Measurements from ENCODE around the gene GDPD2. TPM values are rescaled to one million over a fixed set of nuclear protein-coding genes. Genes with fewer than 3 reads are reported as not detected.
A peak's percentile ranks its signal among the peaks of the same experiment; 100 is the strongest.

Gene GDPD2
- total RNA-seq, 1 donor from 2014 or later = not detected

GRCh38 chrX:70468709-70469108, 45.6 kb downstream of the GDPD2 start:
- Mint-ChIP-seq H3K36me3 (ENCODE audit: unreplicated experiment) (no peaks in the 10 kb centered on the region), H3K4me3 (ENCODE audit: unreplicated experiment) (no peak overlapping the region), H3K27me3 (ENCODE audit: unreplicated experiment) (no peaks in the 10 kb centered on the region), H3K27ac (ENCODE audit: unreplicated experiment) (no peak overlapping the region), H3K4me1 (ENCODE audit: low read depth, unreplicated experiment) (no peaks in the 10 kb centered on the region), H3K9me3 (ENCODE audit: unreplicated experiment) (peaks cover 1% of the 10 kb centered on the region)
- no peak for DNase-seq
- TF ChIP-seq CTCF (IDR thresholded peaks at IDR 0.05; ENCODE audit: partially characterized antibody, unreplicated experiment) = no peak

- no peak for DNase-seq
- no peaks in the 10 kb centered on the region for H3K4me1 Mint-ChIP-seq (ENCODE audit: low read depth, unreplicated experiment)
- no peak overlapping the region for H3K4me3 Mint-ChIP-seq (ENCODE audit: unreplicated experiment)
- H3K36me3 Mint-ChIP-seq (ENCODE audit: unreplicated experiment) = no peaks in the 10 kb centered on the region
- no peaks in the 10 kb centered on the region for H3K27me3 Mint-ChIP-seq (ENCODE audit: unreplicated experiment)
- H3K9me3 Mint-ChIP-seq (ENCODE audit: unreplicated experiment) = peaks cover 1% of the 10 kb centered on the region
- no peak overlapping the region for H3K27ac Mint-ChIP-seq (ENCODE audit: unreplicated experiment)
- TF ChIP-seq CTCF (IDR thresholded peaks at IDR 0.05; ENCODE audit: partially characterized antibody, unreplicated experiment) = no peak
These were observed 47.8 kb downstream of the GDPD2 start for GRCh38 chrX:70470850-70471289.

- Mint-ChIP-seq H3K4me1 (ENCODE audit: low read depth, unreplicated experiment) (peaks cover 38% of the 10 kb centered on the region), H3K4me3 (ENCODE audit: unreplicated experiment) (peak overlapping the region; percentile 75), H3K27ac (ENCODE audit: unreplicated experiment) (peak overlapping the region; percentile 95)
These were observed 53.2 kb downstream of the GDPD2 start for GRCh38 chrX:70476166-70476933.

GRCh38 chrX:70476934-70477733, 54.0 kb downstream of the GDPD2 start:
- Mint-ChIP-seq H3K36me3 (ENCODE audit: unreplicated experiment) (no peaks in the 10 kb centered on the region), H3K4me1 (ENCODE audit: low read depth, unreplicated experiment) (peaks cover 45% of the 10 kb centered on the region), H3K4me3 (ENCODE audit: unreplicated experiment) (peak overlapping the region; percentile 75), H3K27me3 (ENCODE audit: unreplicated experiment) (no peaks in the 10 kb centered on the region), H3K9me3 (ENCODE audit: unreplicated experiment) (peaks cover 1% of the 10 kb centered on the region), H3K27ac (ENCODE audit: unreplicated experiment) (peak overlapping the region; percentile 95)
- DNase-seq = peak; percentile 27
- TF ChIP-seq CTCF (IDR thresholded peaks at IDR 0.05; ENCODE audit: partially characterized antibody, unreplicated experiment) = no peak

More at GRCh38 chrX:70476166-70476933, 53.2 kb downstream of the GDPD2 start:
- peaks cover 1% of the 10 kb centered on the region for H3K9me3 Mint-ChIP-seq (ENCODE audit: unreplicated experiment)
- H3K27me3 Mint-ChIP-seq (ENCODE audit: unreplicated experiment) = no peaks in the 10 kb centered on the region
- no peak for TF ChIP-seq CTCF (IDR thresholded peaks at IDR 0.05; ENCODE audit: partially characterized antibody, unreplicated experiment)
- no peak for DNase-seq
- no peaks in the 10 kb centered on the region for H3K36me3 Mint-ChIP-seq (ENCODE audit: unreplicated experiment)

- Mint-ChIP-seq H3K27ac (ENCODE audit: unreplicated experiment) (peak overlapping the region; percentile 95), H3K36me3 (ENCODE audit: unreplicated experiment) (no peaks in the 10 kb centered on the region), H3K4me1 (ENCODE audit: low read depth, unreplicated experiment) (peaks cover 45% of the 10 kb centered on the region), H3K4me3 (ENCODE audit: unreplicated experiment) (peak overlapping the region; percentile 75), H3K9me3 (ENCODE audit: unreplicated experiment) (peaks cover 1% of the 10 kb centered on the region), H3K27me3 (ENCODE audit: unreplicated experiment) (no peaks in the 10 kb centered on the region)
- no peak for DNase-seq
- no peak for TF ChIP-seq CTCF (IDR thresholded peaks at IDR 0.05; ENCODE audit: partially characterized antibody, unreplicated experiment)
These were observed 54.6 kb downstream of the GDPD2 start for GRCh38 chrX:70477734-70478075.
